A673 (cell line): ENCODE data around the gene MRPL18.

ENCODE experiments used
- CTCF ChIP-seq: fragments of 300-800, 200-600 bp; sonication (generic); conservative IDR thresholded peaks from 2 replicates; pipeline ENCODE4 v1.5.1; 2017; ENCODE audit warnings: low read depth, mild to moderate bottlenecking, antibody characterized with exemption, low read length, moderate library complexity, mixed read lengths
- EZH2 ChIP-seq: fragments of 200-600 bp; sonication (generic); IDR thresholded peaks from 2 replicates; pipeline ENCODE4 v1.6.1; 2017; ENCODE audit warnings: borderline replicate concordance, low read depth, mild to moderate bottlenecking, mixed read lengths, antibody characterized with exemption, low read length; ENCODE audit not compliant: poor library complexity, severe bottlenecking

DNA sequence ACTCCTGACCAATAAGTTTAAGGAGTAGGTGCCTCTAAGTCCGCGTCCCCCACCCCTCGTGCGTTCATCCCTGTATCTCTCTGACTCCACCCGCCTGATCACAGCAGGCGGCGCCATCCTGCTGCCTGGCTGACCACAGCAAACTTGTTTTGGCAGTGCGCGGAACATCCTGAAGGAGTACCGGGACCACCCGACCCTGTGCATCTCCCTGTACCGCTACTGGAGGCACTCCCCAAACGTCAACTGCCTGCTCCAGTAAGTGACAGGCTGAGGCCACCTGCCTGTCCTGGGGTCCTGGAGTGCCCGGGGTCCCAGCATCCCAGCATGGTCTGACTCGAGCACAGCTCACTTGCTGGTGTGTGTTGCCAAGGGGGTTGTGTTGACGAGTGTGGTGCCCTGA lies 28.8 kb downstream of the MRPL18 start:
- TF ChIP-seq CTCF, result no peak
- no peak for TF ChIP-seq EZH2
